ENCODE measurements around the gene SHISAL1.

DNA sequence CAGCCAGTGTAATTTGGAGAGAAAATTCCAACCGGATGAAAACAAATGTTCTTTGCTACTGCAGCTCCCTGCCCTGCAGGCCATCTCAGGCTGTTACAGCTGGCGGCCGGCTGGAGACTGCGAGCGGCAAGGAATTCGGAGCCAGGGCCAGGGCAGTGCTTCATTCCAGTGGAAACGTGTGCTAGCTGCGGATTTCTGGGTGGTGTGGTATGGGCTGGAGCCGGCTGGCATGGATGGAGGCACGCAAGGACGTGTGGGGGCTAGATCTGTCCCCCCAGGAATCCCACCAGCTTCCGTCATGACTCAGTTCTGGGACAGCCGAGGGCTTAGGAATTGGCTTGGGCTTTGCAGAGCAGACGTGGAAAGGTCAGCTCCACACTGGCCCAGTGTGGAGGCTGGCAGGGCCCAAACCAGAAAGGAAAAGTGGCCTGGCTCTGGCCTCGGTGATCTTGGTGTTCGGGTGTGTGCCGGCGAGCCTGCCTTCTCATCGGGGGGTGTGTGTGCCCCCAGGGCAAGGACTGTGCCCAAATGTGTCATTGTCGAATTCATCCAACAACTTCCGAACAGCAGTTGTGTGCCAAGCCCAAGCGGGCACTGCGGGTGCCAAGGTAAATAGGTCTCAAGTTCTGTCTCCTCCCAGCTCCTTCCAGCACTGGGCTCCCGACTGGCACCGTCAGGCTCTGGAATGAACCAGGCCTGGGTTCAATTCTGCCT is 48.1 kb upstream of the SHISAL1 start:
- TF ChIP-seq, protein P1, sequence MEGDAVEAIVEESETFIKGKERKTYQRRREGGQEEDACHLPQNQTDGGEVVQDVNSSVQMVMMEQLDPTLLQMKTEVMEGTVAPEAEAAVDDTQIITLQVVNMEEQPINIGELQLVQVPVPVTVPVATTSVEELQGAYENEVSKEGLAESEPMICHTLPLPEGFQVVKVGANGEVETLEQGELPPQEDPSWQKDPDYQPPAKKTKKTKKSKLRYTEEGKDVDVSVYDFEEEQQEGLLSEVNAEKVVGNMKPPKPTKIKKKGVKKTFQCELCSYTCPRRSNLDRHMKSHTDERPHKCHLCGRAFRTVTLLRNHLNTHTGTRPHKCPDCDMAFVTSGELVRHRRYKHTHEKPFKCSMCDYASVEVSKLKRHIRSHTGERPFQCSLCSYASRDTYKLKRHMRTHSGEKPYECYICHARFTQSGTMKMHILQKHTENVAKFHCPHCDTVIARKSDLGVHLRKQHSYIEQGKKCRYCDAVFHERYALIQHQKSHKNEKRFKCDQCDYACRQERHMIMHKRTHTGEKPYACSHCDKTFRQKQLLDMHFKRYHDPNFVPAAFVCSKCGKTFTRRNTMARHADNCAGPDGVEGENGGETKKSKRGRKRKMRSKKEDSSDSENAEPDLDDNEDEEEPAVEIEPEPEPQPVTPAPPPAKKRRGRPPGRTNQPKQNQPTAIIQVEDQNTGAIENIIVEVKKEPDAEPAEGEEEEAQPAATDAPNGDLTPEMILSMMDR (IDR thresholded peaks at IDR 0.05), result peak in 1 of 2 donors; percentile 26
- TF ChIP-seq POLR2A (IDR thresholded peaks at IDR 0.05), result no peak
